HG03139 (cell line): Measurements from ENCODE around the gene CDH4.

Experiments used
- ATAC-seq: cut with Tn5 transposase; IDR thresholded peaks from one replicate; pipeline ENCODE4 v1.9.1; 2021; ENCODE audit not compliant: unreplicated experiment

CDH4 gene

GRCh38 chr20:61483336-61484067 lies 231.4 kb downstream of the CDH4 start:
- no peak for ATAC-seq

GRCh38 chr20:61486198-61486597 lies 234.1 kb downstream of the CDH4 start:
- ATAC-seq: no peak

GRCh38 chr20:61487346-61487996 lies 235.4 kb downstream of the CDH4 start:
- no peak for ATAC-seq

GRCh38 chr20:61487997-61488371 lies 235.9 kb downstream of the CDH4 start:
- no peak for ATAC-seq

- no peak for ATAC-seq
Measured at GRCh38 chr20:61490721-61491120, 238.7 kb downstream of the CDH4 start.

- no peak for ATAC-seq
Measured at GRCh38 chr20:61492065-61492464, 240.0 kb downstream of the CDH4 start.

- ATAC-seq: no peak
Measured at GRCh38 chr20:61493798-61494305, 241.8 kb downstream of the CDH4 start.

- ATAC-seq: no peak
Measured at GRCh38 chr20:61494763-61495575, 242.9 kb downstream of the CDH4 start.

- no peak for ATAC-seq
Measured at GRCh38 chr20:61497029-61497627, 245.1 kb downstream of the CDH4 start.

- ATAC-seq: no peak
Measured at GRCh38 chr20:61499859-61500554, 247.9 kb downstream of the CDH4 start.

- ATAC-seq: no peak
Measured at GRCh38 chr20:61500791-61501321, 248.8 kb downstream of the CDH4 start.

GRCh38 chr20:61502433-61502832 lies 250.4 kb downstream of the CDH4 start:
- no peak for ATAC-seq

GRCh38 chr20:61503106-61503505 lies 251.0 kb downstream of the CDH4 start:
- ATAC-seq: no peak

- no peak for ATAC-seq
Measured at GRCh38 chr20:61505508-61505907, 253.4 kb downstream of the CDH4 start.

GRCh38 chr20:61507778-61508177 lies 255.7 kb downstream of the CDH4 start:
- ATAC-seq: no peak

- no peak for ATAC-seq
Measured at GRCh38 chr20:61508301-61509096, 256.4 kb downstream of the CDH4 start.

- no peak for ATAC-seq
Measured at GRCh38 chr20:61510778-61511330, 258.8 kb downstream of the CDH4 start.

- no peak for ATAC-seq
Measured at GRCh38 chr20:61512475-61512874, 260.4 kb downstream of the CDH4 start.
